T-helper 1 cell (primary cell): ENCODE measurements around the gene TCF20.

ENCODE experiments used
- DNase-seq, 5 donors: peaks; one replicate each; pipeline ENCODE4 v3.0.0-alpha.2; 2012 to 2020
- total RNA-seq, 4 donors: gene quantifications; one replicate each; lab custom pipeline; 2026; lab: John Stamatoyannopoulos, UW

Gene TCF20
- total RNA-seq: 172 to 223 (median 190) reads per million in 4 donors

- peak; percentile 59 to 78 (median 74) for DNase-seq
Measured at GRCh38 chr22:42270510-42271190, at the start of gene TCF20. Gene TCF20 (minus strand): TSS chr22:42270653. CDS start chr22:42215305, 55,348 bp downstream.

- DNase-seq: no peak
Measured at GRCh38 chr22:42319386-42319785, 48.9 kb upstream of the TCF20 start.

DNA sequence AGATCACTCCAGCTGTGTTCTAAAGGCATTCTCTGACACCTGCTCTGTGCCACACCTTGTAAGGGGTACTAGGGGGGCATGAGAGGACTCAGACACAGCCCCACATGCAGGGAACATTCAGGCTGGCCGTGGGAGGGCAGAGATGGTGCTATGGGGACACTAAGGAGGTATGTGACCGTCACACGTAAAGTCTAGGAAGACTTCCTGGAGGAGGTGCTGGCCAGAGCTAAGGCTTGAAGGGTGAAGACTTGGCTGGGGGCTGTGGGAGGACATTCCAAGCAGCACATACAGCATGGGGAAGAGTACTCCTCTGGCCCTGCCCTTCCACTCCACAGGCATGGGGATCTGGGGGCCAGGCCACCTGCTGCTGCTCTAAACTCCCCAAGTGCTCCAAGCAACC, 48.5 kb upstream of the TCF20 start:
- DNase-seq: no peak

GRCh38 chr22:42317691-42318547, 47.5 kb upstream of the TCF20 start:
- no peak for DNase-seq

- DNase-seq: peak in 4 of 5 donors; percentile 25 to 41 (median 32)
Measured at GRCh38 chr22:42317008-42317407, 46.6 kb upstream of the TCF20 start.

- DNase-seq: no peak
Measured at GRCh38 chr22:42315392-42315756, 44.9 kb upstream of the TCF20 start.

GRCh38 chr22:42314709-42315391, 44.4 kb upstream of the TCF20 start:
- peak in 1 of 5 donors; percentile 32 for DNase-seq

GRCh38 chr22:42313804-42314581, 43.5 kb upstream of the TCF20 start:
- peak in 3 of 5 donors; percentile 34 to 51 (median 41) for DNase-seq

DNA sequence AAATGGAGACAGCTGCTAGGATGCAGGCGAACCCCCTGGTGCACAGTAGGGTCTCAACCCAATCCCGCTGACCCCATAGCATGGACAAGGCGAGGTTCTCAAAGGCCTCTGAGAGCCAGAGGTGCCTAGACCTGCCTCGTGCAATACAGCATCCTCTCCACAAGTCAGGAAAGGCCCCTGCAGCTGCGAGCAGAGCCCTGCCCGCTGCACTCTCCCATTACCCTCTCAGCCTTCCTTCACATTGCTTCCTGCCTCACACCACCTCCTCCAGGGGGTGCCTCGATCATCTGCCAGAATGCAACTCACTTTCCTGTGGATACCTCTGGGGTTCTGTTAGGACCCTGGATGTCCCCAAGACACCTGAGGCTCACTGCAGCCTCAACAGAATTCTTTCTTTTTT, 42.8 kb upstream of the TCF20 start:
- DNase-seq: no peak

GRCh38 chr22:42310291-42311015, 40.0 kb upstream of the TCF20 start:
- DNase-seq: no peak

- DNase-seq: no peak
Measured at GRCh38 chr22:42309865-42310264, 39.4 kb upstream of the TCF20 start.

- no peak for DNase-seq
Measured at GRCh38 chr22:42308892-42309468, 38.5 kb upstream of the TCF20 start.

DNA sequence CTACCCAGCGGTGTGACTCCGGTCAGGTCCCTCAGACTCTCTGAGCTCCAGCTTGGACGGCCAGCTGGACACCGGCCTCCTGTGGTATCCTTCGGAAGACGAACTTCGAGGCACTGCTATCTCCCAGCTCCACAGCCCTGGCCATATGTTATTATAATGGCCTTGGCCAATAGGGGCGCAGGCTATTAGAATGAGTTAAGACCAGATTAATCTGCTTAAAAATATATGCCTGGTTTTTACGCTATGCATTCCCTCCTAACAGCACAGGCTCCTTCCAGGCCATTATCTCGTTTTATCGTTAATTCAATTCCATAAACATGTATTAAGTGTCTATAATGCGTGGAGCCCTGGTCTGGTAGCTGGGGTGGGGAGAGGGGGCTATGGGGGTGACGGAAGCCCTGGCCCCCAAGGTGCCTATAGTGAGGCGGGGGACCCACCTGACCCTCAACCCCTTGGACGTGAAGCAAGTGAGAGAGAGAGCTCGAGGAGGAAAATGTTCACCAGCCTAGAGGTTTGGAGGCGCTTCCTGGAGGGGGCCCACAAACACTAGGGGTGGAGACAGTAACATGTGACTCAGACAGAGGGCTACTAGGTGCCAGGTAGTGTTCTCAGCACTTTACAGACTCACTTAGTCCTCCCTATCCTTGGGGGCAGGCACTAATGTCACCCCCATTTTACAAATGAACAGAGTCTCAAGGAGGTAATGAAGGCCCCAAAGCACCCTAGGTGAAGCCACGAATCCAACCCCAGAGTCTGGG, 37.5 kb upstream of the TCF20 start:
- no peak for DNase-seq

GRCh38 chr22:42306010-42306409, 35.6 kb upstream of the TCF20 start:
- DNase-seq: no peak

GRCh38 chr22:42304324-42304790, 33.9 kb upstream of the TCF20 start:
- no peak for DNase-seq

DNA sequence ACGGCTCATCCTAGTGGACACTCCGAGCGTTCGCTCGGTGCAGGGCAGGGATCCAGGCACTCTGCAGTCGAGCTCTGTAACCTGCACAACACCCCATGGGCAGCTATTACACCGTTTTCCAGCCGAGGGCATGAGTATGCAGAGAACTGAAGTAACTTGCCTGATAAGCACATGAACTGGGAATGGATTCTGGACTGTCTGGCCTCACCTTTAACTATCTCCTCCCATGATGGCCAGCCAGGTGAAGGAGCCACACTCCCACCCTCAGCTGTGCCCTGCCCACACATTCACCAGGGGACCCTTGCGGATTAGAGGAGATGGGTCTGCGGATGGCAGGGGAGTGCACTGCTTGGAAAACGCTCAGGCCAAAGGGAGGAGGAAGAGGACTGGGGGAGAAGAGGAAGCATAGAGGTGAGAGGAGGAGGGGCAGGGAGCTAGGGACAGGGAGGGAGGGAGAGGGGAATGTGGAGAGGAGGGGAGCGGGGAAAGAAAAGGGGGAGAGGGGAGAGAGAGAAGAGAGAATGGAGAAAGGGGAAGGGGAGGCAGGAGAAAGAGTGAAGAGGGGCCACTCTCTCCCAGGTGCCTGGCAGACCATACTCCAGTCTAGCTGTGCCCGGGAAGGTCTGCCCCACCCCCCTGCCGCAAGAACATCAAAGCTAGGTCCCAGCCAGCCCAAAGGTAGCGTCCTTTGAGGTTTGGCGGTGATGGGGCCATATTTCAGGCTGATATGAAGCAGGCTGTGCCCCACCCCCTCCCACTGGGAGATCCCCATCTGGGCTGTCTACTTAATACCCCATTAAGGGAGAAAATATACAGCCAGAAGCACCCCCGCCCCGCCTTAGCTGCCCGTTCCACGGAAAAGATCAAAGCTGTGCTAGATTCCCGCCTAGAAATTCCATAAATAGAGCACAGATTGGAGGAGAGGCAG, 33.2 kb upstream of the TCF20 start:
- no peak for DNase-seq

DNA sequence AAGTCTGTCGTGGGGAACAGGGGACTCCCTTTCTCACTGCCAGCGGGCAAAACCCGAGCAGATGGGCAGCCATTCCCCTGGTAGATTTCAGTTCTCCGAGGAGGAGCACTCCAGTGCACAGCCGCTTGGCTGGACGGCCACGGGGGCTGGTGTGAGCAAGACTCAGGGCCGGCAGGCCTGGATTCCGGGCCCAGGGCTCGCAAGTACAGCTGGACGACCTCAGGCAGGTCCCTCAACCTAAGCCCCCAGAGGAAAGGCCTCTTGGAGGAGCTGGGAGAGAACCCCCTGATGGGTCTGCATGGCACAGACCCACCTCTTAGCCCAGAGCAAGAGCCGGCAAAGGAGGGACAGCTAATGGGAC, 31.3 kb upstream of the TCF20 start:
- DNase-seq: no peak

- DNase-seq: no peak
Measured at GRCh38 chr22:42301077-42301741, 30.8 kb upstream of the TCF20 start.
